ENCODE data around the gene FGFBP1.

FGFBP1 gene

GRCh38 chr4:15983610-15984009 lies 45.1 kb upstream of the FGFBP1 start (continued):
- TF ChIP-seq CSRNP3 (CRISPR knock-in tag; IDR thresholded peaks at IDR 0.05) (no peak), PPARA (CRISPR knock-in tag; IDR thresholded peaks at IDR 0.05; ENCODE audit: borderline replicate concordance) (no peak), OSR1 (CRISPR knock-in tag; IDR thresholded peaks at IDR 0.05) (no peak), PATZ1 (CRISPR knock-in tag; IDR thresholded peaks at IDR 0.05; ENCODE audit: borderline replicate concordance) (no peak), ISL1 (CRISPR knock-in tag; IDR thresholded peaks at IDR 0.05) (no peak)

GRCh38 chr4:15982842-15983524 lies 44.4 kb upstream of the FGFBP1 start:
- ATAC-seq = no peak
- no peak for TF ChIP-seq TOX (CRISPR knock-in tag; IDR thresholded peaks at IDR 0.05; ENCODE audit: borderline replicate concordance)
- no peak for TF ChIP-seq OSR1 (CRISPR knock-in tag; IDR thresholded peaks at IDR 0.05)
- no peak for TF ChIP-seq SNAI2 (CRISPR knock-in tag; IDR thresholded peaks at IDR 0.05)
- no peak for TF ChIP-seq TCF4 (CRISPR knock-in tag; IDR thresholded peaks at IDR 0.05; ENCODE audit: borderline replicate concordance)
- no peak for TF ChIP-seq PATZ1 (CRISPR knock-in tag; IDR thresholded peaks at IDR 0.05; ENCODE audit: borderline replicate concordance)
- TF ChIP-seq ZNF70 (CRISPR knock-in tag; IDR thresholded peaks at IDR 0.05) = no peak
- no peak for TF ChIP-seq ZFP30 (CRISPR knock-in tag; IDR thresholded peaks at IDR 0.05)
- TF ChIP-seq RARB (CRISPR knock-in tag; IDR thresholded peaks at IDR 0.05) = no peak
- TF ChIP-seq ISL1 (CRISPR knock-in tag; IDR thresholded peaks at IDR 0.05) = no peak

DNA sequence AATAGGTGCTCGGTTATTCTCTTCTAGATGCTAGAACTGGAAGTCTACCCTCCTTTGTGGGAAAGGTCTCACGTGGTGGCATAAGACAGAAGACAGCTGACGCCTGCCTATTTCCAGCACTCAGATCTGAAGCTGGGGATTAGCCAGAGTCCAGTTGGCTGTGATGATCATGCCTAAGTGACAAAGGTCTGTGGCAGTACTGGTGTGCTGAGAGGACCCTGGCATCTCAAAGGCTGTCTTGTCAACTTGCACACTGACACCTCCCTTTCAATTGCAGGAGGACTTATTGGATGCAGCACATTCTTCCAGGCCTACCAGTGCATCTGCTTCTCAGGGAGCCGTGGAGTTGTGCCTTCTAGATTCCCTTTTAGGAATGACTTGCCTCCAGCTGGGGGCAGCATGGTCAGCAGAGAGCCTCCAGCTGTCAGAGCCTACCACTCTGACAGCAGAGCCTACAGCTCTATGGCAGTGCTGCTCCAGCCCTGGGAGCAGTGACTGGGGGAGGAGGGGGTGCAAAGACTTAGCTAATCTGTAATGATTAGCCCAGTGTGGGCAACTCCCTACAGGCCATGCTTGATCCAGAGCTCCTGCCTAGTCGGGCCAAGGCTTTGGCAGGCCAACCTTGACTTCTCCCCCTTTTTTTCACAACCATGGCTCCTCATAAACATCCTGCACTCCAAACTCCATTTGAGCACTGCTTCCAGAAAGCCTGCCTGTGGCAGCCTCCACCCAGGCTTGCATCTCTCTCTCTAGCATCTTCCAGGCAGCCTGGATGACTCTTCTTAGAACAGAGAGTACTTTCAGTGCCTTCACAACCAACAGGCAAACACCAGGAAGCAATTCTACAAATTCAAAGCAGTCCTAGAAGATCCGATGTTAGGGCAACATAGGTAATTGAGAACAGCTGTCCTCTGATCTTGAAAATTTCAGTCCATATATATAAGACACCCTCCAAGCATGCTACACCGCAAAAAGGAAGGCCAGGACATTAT lies 38.2 kb upstream of the FGFBP1 start:
- peak; percentile 53; the same call in 2 of the 3 replicates for ATAC-seq
- TF ChIP-seq ESRRG (CRISPR knock-in tag; IDR thresholded peaks at IDR 0.05) (no peak), PATZ1 (CRISPR knock-in tag; IDR thresholded peaks at IDR 0.05; ENCODE audit: borderline replicate concordance) (no peak), CREB5 (CRISPR knock-in tag; IDR thresholded peaks at IDR 0.05; ENCODE audit: low read depth) (no peak), ZFP30 (CRISPR knock-in tag; IDR thresholded peaks at IDR 0.05) (no peak), TOX (CRISPR knock-in tag; IDR thresholded peaks at IDR 0.05; ENCODE audit: borderline replicate concordance) (no peak), GLIS3 (CRISPR knock-in tag; IDR thresholded peaks at IDR 0.05) (no peak), TCF4 (CRISPR knock-in tag; IDR thresholded peaks at IDR 0.05; ENCODE audit: borderline replicate concordance) (no peak), ARNTL (CRISPR knock-in tag; IDR thresholded peaks at IDR 0.05; ENCODE audit: borderline replicate concordance, low read depth) (no peak), BACH2 (CRISPR knock-in tag; IDR thresholded peaks at IDR 0.05; ENCODE audit: borderline replicate concordance) (no peak), RARB (CRISPR knock-in tag; IDR thresholded peaks at IDR 0.05) (no peak), ZNF8 (CRISPR knock-in tag; IDR thresholded peaks at IDR 0.05) (no peak), ZNF70 (CRISPR knock-in tag; IDR thresholded peaks at IDR 0.05) (no peak), OSR1 (CRISPR knock-in tag; IDR thresholded peaks at IDR 0.05) (no peak), TSHZ2 (CRISPR knock-in tag; IDR thresholded peaks at IDR 0.05) (no peak), ZC3H10 (CRISPR knock-in tag; IDR thresholded peaks at IDR 0.05) (no peak), ISL1 (CRISPR knock-in tag; IDR thresholded peaks at IDR 0.05) (no peak)

Data from SK-N-SH treated with all-trans-retinoic acid at 6 μM for 48 hours (cell line).